ENCODE measurements around the gene VPS11.

The VPS11 gene

DNA sequence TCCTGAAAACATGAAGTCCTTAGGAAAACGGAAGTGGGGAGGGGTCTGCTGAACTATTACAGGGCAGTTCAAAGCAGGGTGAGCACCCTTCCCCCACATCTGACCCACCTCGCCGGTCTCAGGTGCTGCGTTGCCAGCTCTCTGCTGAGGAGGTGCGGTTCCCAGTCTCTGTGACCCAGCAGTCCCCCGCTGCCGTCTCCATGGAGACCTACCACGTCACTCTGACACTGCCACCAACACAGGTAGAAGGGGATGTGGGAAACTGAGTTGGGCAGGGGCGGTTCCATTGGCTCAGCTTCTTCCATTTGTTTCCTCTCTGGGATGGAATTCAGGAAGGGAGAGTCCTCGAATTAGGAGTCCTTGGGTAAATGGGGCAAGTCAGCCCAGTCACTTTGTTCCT, 42.8 kb downstream of the VPS11 start:
- H3K4me3 ChIP-seq (replicated peaks in 1 of 2; ENCODE audit: low read depth in 2 of 2, low read length in 2 of 2): no peak overlapping the region
- no peak for DNase-seq (ENCODE audit: low read depth in 2 of 2)
- TF ChIP-seq, protein P1, sequence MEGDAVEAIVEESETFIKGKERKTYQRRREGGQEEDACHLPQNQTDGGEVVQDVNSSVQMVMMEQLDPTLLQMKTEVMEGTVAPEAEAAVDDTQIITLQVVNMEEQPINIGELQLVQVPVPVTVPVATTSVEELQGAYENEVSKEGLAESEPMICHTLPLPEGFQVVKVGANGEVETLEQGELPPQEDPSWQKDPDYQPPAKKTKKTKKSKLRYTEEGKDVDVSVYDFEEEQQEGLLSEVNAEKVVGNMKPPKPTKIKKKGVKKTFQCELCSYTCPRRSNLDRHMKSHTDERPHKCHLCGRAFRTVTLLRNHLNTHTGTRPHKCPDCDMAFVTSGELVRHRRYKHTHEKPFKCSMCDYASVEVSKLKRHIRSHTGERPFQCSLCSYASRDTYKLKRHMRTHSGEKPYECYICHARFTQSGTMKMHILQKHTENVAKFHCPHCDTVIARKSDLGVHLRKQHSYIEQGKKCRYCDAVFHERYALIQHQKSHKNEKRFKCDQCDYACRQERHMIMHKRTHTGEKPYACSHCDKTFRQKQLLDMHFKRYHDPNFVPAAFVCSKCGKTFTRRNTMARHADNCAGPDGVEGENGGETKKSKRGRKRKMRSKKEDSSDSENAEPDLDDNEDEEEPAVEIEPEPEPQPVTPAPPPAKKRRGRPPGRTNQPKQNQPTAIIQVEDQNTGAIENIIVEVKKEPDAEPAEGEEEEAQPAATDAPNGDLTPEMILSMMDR (IDR thresholded peaks at IDR 0.05; ENCODE audit: low read depth, low read length): no peak

DNA sequence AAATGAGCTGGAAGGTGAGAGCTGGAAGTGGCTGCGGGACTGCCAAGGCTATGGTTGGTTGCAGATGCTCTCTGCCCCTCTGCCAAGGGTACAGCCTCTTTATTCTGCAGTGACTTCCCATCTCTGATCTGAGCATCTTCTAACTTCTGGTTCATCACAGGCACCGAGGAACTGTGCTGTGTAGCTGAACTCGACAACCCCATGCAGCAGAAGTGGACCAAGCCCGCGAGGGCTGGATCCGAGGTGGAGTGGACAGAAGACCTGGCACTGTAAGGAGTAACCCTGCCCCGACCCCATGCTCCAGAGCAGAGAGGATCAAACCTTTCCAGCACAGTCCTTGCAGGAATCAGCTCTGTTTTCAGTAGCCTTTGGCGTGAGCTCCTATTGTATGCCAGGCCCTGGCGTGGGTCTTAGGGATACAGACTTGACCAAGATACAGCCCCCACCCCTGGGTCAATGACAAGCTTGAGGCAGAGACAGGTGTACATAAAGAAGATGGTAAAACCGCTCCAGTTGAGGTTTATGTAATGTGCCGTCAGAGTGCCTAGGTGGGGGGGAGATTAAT, 43.8 kb downstream of the VPS11 start:
- DNase-seq (ENCODE audit: low read depth in 2 of 2): no peak
- no peak overlapping the region for H3K4me3 ChIP-seq (replicated peaks in 1 of 2; ENCODE audit: low read depth in 2 of 2, low read length in 2 of 2)
- TF ChIP-seq, protein P1 (IDR thresholded peaks at IDR 0.05; ENCODE audit: low read depth, low read length): no peak

DNA sequence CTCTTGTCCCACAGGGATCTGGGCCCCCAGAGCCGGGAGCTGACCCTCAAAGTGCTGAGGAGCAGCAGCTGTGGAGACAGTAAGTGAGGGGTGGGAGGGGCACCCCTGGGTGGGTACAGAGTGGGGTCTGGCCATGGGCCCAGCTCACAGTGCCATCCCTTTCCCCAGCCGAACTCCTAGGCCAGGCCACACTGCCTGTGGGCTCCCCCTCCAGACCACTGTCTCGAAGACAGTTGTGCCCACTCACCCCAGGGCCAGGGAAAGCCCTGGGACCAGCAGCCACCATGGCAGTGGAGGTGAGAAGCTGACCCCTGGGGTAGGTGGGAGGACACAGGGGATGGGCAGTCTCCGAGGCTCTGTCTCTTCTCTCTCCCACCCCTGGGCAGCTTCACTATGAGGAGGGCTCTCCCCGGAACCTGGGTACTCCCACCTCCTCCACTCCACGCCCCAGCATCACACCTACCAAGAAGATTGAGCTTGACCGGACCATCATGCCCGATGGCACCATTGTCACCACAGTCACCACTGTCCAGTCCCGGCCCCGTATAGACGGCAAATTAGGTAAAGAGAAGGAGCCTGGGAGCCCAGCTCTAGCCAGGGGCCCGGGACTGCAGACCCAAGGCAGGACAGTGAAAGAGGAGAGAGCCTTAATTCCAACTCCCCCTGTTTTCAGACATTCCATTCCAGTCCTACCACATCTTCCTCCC, 44.8 kb downstream of the VPS11 start:
- H3K4me3 ChIP-seq (replicated peaks in 1 of 2; ENCODE audit: low read depth in 2 of 2, low read length in 2 of 2): no peak overlapping the region
- DNase-seq (ENCODE audit: low read depth in 2 of 2): no peak
- TF ChIP-seq, protein P1 (IDR thresholded peaks at IDR 0.05; ENCODE audit: low read depth, low read length): no peak

DNA sequence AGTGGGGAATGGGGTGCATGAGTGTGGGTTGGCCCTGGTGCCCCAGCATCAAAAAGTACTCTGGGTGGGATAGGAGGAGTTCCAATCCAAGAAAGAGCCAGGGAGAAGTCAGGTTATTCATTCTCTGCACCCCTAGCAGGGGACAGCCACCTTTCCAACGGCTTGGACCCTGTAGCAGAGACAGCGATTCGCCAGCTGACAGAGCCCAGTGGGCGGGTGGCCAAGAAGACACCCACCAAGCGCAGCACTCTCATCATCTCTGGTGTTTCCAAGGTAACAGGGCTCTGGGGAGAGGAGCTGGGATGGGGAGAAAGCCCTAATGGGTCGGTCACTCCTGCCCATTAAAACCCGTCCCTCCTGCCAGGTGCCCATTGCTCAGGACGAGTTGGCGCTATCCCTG, 46.1 kb downstream of the VPS11 start:
- TF ChIP-seq, protein P1 (IDR thresholded peaks at IDR 0.05; ENCODE audit: low read depth, low read length): no peak
- H3K4me3 ChIP-seq (replicated peaks in 1 of 2; ENCODE audit: low read depth in 2 of 2, low read length in 2 of 2): no peak overlapping the region

DNA sequence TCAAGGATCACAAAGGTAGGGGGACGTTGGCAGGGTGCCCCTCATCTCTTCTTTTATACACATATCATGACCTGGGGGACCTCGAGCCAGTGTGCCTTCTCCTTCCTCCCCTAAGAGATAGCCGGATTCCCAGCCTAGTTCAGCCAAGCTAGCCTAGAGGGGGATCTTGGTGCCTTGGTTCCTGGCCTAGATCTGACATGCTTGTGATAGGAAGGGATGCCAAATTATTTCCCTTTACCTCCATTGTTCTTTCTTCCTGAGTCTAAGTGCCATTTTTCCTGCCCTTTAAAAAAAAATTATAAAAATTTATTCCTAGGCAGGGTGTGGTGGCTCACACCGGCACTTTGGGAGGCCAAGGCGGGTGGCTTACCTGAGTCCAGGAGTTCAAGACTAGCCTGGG, 46.7 kb downstream of the VPS11 start:
- TF ChIP-seq, protein P1 (IDR thresholded peaks at IDR 0.05; ENCODE audit: low read depth, low read length): no peak
- H3K4me3 ChIP-seq (replicated peaks in 1 of 2; ENCODE audit: low read depth in 2 of 2, low read length in 2 of 2): no peak overlapping the region
- DNase-seq (ENCODE audit: low read depth in 2 of 2): no peak

More for the DNA sequence above, 46.1 kb downstream of the VPS11 start:
- no peak for DNase-seq (ENCODE audit: low read depth in 2 of 2)

DNA sequence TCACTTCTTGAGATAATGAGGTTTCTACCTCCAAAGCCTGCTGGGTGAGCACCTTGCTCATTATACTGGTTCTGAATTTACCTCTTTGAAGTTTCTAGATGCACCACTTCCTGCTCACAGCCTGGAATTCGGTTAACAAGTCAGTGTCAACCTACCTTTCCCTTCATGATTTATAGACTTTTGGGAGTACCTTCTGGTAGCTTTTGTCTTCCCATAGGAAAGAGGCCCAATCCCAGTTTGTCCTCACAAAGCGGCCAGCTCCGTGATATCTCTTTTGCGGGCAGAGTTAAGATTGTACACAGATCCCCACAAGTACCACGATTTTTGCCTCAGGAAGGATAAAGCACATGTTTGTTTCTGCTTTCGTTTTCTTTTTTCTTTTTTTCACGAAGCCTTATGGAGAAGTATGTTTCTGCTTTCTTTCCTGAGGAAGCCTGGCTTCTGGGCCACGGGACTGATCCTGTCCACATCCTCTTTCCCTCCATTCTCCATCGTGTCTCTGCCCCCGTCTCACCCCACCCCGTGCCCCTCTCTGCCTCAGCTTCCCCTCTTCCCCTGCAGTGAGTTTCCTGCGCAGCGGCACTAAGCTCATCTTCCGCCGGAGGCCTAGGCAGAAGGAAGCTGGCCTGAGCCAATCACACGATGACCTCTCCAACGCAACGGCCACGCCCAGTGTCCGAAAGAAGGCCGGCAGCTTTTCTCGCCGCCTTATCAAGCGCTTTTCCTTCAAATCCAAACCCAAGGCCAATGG, 48.0 kb downstream of the VPS11 start:
- H3K4me3 ChIP-seq (replicated peaks in 1 of 2; ENCODE audit: low read depth in 2 of 2, low read length in 2 of 2): no peak overlapping the region
- no peak for DNase-seq (ENCODE audit: low read depth in 2 of 2)
- TF ChIP-seq, protein P1 (IDR thresholded peaks at IDR 0.05; ENCODE audit: low read depth, low read length): no peak

All from cardiac fibroblast (primary cell).